HG03175 (cell line): ENCODE measurements around the gene LBR.
A peak's percentile ranks its signal among the peaks of the same experiment; 100 is the strongest.
"Not testable (repeated sequence)": the region's sequence is repeated elsewhere in the genome, so short reads cannot be mapped to it uniquely, and the experiment has no call there.

Experiments used
- ATAC-seq: cut with Tn5 transposase; IDR thresholded peaks from one replicate; pipeline ENCODE4 v1.9.1; 2021; ENCODE audit warnings: mild to moderate bottlenecking, moderate library complexity; ENCODE audit not compliant: unreplicated experiment

LBR gene

DNA sequence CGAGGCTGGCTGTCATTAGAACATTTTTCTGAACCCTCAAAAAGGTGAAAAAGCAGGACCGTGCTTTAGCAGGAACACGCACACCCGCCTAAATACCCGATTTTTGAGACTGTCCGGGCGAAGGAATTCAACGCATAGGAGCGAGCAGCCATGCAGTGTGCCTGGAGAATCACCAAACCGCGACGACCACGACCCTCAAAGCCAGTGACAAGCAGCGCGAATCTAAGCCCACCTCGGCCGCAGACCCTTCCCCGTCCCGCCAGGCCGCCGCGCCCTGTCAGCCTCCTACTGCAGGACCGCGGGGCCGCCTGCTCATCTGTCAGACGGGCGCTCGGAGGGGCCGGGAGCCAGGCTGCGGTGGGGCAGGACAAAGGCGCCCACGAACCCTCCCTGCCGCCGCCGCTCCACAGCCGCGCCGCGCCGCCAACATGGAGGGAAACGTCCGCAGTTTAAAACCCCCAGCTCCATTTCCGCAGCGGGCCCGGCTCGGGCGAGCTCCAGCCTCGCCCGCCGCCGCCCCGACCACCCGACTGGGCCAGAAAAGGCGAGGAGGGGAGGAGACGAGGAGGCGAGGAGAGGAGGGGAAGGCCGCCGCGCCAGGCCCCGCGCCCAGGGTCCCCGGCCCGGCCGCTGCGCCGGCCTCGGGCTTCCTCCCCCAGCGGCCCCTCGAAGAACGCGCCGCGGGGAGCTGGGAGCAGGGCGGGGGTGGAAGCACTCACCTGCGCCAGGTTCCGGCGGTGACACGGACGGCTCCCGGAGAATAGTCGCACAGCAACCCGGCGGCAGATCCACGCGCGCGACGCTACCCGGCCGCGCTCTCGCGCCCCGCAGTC lies at the start of gene LBR:
Gene LBR (minus strand): TSS at position 804 of the 833 bp plus-strand sequence. CDS start 3,963 bp downstream, outside the sequence.
- peak; percentile 32 for ATAC-seq

DNA sequence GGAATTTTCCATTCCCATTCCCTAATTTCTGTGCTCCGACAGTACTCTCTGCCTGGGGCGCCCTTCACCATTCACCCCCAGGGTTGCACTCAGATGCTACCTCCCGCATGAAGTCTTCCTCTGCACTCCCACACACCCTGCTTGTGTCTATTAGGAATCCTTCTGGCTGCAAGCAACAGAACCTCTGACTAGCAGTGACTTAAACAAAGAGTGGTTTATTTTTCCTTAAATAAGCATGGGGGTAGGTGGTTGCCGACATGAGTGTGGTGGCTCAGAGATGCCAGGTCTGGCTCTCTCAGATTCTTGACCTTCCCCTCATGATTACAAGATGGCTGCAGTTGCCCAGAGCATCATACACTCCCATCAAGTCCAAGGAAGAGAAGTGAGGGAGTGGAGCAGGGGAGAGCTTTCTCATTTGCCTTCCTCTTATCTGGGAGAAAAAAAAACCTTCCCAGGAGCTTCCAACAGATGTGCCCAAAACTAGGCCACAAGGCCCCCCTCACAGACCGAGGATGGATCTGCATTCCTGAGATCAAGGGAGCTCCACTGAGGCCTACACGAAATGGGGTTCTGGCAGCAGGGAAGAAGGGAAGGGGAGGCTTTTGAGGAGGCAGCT lies 49.6 kb upstream of the LBR start:
- ATAC-seq = no peak

DNA sequence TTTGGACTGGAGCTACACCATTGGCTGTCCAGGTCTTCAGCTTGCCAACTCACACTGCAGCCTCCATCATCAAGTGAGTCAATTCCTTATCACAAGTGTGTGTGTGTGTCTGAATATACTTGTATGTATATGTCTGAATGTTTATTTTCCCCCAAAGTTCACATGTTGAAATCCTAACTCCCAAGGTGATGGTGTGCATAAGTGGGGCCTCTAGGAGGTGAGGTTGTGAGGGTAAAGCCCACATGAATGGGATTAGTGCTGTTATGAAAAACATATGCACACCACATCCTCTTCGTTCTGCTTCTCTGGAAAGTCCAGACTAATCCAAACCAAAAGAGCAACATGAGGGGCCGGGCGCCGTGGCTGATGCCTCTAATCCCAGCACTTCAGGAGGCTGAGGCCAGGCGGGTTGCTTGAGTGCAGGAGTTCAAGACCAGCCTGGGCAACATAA lies 48.7 kb upstream of the LBR start:
- ATAC-seq = no peak

DNA sequence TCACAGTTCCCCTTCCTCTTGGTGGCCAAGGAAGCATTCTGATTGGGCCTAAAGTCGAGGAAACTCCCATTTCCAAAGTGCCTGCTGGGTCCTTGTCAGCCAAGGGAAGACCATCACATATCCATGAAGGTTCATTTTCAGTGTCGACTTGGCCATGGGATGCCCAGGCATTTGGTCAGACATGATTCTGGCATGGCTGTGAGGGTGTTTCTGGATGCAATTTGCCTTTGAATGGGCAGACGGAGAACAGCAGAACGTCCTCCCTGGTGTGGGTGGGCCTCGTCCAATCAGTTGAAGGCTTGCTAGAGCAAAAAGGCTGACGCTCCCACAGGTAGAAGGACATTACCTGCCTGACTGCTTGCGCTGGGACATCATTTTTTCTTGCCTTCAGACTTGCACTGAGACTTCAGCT lies 48.3 kb upstream of the LBR start:
- ATAC-seq = no peak

DNA sequence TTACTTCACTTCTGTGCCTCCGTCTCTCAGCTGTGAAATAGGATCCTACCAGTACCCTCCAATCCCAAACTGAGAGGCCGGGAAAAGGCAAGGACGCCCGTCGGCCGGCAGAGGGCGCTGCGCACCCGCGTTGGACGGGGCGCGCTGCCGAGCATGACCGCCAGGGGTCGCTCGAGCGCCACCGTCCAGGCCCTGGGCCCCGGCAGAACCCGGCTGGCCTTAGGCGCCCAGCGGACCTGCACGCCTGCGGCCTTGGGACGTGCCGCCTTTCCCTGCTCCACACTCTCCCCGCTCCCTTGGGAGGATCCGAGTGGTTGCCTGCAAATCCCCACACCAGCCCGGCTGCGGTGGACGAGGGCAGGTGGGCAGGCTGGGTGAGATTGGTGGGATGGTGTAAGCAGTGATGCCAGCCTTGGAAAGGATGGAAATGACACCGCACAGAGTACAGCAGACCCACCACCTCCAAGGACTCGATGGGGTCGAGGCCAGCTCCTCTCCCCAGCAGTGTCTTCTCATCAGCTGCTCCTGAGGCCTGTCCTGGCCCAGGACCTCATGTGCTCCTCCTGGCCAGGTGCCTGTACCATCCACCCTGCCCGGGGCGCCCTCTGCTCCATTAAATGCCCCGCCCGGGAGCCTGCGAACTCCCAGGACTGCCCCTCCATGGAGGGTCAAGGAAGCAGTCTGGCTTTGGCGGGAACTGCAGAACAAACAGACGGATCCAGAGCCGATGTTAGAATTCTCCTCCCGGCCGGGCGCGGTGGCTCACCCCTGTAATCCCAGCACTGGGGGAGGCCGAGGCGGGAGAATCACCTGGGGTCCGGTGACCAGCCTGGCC lies 47.4 kb upstream of the LBR start:
- peak; percentile 75 for ATAC-seq

DNA sequence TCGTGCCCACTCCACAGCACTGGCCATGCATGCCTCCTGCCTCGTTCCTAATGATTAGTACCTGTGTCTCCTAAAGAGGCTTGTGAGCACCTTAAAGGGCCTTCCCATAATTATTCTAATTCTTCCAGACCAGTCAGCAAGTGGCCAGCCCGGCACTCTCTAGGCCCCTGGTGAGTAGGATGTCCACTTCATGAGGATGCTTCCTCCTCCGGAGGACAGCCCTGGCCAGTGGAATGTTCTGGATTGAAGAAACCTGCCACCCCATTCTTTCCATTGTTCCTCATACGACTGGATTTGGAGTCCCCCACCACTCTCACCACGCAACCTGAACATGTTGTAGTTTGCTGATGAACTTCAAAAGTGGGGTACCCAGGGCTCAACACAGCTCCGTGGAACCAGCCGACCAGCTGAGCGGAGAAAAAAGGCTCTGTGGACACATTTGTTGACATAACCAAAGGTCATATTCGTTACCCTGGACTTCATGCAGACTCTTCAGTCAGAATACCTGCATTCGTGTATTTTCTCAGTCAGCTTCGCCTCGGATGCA lies 46.7 kb upstream of the LBR start:
- ATAC-seq = peak; percentile 8

DNA sequence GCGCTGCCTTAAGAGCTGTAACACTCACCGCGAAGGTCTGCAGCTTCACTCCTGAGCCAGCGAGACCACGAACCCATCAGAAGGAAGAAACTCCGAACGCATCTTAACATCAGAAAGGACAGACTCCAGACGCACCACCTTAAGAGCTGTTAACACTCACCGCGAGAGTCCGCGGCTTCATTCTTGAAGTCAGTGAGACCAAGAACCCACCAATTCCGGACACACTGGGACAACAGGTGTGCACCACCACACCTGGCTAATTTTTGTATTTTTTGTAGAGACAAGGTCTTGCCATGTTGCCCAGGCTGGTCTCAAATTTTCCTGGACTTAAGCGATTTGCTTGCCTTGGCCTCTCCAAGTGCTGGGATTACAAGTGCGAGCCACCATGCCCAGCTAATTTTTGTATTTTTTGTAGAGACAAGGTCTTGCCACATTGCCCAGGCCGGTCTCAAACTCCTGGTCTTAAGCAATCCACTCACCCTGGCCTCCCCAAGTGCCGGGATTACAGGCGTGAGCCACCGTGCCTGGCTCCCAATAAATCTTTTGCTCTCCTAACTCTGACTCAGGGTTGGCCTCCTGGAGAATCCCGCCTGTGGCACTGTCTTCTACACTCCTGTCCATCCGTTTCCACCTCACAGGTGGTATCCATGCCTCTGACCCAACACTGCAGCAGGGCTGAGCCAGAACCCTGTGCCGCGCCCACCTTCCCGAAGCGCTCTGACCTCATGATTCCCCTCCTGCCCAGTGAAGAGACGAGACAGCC lies 46.0 kb upstream of the LBR start:
- ATAC-seq = not testable (repeated sequence)

DNA sequence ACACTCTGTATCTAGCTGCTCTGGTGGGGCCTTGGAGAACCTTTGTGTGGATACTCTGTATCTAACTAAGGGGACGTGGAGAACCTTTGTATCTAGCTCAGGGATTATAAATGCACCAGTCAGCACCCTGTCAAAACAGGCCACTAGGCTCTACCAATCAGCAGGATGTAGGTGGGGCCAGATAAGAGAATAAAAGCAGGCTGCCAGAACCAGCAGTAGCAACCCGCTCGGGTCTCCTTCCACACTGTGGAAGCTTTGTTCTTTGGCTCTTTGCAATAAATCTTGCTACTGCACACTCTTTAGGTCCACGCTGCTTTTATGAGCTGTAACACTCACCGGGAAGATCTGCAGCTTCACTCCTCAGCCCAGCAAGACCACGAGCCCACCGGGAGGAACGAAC lies 45.4 kb upstream of the LBR start:
- not testable (repeated sequence) for ATAC-seq

DNA sequence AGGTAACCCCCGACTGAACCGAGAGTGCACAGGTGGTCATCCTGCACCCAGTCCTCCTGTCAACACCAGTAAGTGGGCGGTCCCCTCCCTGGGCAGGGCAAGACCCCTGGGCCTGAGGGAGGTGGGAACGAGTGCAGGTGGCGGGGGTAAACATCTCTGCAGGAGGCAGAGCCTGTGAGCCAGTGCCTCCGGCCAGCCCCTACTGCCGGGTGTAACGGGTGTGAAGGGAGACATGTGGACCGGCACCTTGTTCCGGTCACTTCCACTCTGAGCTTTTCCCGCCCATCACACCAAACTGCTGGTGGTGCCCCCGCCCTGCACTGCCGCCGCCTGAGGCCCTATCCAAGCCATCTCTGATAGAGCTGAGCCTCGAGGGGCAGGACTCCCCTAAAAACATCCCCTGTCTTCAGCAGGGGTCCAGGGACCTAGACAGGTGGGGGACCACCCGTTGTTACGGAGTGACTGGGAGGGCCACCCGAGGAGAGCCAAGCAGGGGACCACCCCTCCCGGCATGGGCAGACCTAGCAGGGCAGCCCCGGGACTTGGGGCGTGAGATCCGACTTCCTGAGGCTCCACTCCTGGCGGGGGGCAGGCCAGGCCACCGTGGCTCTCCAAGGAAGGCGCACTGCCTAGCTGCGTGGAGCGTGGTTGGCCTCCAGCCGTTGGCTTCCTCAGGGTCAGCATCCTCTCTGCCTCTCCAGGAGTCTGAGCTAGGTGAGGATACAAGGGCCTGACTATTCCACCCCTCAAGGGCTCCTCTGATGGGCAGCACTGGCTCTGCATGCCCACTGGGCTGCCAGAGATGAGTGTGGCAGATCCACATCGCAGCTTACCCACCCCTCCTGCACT lies 43.8 kb upstream of the LBR start:
- no peak for ATAC-seq

DNA sequence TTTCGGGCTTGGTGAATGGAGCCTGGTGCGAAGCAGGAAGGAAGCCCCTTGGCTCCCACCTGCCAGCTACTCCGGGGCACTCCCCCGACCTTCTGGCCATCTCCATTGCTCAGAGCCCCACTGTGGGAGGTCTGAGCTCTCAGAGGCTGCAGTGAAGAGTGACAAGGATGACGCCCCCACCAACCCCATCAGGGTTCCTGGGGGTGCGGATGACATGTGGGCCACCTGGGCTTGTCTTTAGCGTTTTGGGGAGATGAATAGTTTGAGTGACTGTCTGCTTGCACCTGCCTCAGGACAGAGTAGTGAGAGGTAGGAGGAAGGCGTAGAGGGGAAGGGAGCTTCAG lies 43.2 kb upstream of the LBR start:
- no peak for ATAC-seq

DNA sequence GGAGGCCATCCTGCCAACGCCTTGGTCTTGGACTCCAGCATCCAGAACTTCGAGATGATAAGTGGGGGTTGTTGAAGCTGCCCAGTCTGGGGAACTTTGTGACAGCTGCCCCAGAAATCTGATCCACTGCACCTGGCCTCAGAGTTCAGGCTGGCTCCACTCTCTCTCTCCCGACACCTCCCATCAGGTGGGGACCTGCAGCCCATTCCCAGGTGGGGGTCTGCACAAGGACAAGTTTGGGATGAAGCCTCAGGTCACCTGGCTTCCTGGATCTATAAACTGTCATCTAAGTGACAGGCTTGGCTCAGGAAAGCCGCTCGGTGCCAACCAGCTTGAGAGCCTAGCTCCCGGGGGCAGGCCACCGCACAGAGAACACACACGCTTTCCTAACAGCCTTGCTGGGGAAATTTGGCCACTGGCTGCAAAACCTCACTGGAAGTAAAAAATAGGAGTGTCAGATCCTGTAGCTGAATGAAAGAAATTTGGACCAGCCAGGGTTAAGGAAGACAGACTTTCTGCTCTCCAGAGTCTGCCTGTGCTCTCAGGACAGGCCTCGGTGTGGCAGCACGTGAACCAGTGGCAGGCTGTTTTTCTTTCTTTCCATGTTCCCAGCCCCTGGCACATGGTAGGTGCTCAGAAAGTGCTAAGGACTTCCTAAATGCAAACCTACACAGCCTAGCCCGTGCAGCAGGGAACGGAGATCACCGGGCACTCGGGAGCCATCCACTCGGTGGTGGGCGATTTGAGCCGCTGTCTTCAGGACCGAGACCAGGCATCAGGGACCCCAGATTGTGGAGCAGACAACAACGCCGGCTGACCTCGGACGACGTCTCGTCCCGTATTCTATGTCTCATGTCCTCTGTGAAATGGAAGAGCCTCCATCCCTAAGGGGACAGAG lies 42.6 kb upstream of the LBR start:
- ATAC-seq = no peak

DNA sequence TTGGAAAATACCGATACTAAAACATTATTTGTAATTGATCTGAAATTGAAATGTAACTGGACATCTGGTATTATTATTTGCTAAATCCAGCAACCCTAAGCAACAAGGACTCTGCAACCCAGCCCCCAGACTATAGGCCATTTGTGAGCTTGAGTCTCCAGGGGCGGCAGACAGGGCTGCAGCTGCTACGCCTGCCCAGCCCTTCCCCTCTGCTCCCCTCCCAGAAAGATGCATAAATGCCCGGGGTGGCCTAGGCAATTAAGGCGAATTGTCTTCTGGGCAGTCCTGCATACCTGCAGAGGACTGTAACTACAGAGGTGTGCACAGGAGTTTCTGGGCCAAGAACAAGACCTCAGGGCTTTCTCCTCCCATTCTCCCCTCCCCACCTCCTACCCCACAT lies 41.2 kb upstream of the LBR start:
- ATAC-seq = no peak

DNA sequence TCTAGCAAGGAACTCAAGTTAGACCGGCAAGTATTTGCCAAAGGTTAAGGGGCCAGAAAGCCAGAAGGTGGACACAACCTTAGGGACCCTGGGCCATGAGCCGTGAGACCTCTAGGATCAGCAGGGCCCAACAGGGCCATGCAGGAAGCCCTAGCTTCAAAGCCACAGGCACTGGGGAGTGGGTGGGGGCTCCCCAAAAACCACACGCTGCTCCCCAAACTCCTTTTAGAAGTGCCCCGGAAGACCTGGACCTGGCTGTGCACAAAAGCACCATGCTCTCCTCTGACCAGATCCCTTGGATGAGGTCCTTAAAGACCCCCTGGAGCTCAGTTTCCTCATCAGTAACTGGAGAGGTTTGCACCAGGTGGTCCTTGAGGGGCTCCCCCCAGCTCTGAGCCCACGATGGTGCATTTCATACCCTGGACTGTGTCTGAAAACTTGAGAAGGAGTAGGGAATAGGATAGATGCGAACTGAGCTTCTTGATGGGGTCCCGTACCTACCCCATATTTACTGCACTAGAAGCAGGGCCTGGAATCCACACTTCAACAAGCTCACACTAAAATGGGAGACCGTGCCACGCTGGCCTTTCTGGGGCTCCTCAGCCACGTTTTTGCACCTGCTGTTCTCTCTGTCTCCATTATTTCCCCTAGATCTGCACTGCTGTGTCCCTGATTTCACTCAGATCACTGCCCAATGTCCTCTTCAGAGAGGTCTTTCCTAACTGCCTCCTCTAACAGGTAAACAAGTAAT lies 40.6 kb upstream of the LBR start:
- no peak for ATAC-seq

DNA sequence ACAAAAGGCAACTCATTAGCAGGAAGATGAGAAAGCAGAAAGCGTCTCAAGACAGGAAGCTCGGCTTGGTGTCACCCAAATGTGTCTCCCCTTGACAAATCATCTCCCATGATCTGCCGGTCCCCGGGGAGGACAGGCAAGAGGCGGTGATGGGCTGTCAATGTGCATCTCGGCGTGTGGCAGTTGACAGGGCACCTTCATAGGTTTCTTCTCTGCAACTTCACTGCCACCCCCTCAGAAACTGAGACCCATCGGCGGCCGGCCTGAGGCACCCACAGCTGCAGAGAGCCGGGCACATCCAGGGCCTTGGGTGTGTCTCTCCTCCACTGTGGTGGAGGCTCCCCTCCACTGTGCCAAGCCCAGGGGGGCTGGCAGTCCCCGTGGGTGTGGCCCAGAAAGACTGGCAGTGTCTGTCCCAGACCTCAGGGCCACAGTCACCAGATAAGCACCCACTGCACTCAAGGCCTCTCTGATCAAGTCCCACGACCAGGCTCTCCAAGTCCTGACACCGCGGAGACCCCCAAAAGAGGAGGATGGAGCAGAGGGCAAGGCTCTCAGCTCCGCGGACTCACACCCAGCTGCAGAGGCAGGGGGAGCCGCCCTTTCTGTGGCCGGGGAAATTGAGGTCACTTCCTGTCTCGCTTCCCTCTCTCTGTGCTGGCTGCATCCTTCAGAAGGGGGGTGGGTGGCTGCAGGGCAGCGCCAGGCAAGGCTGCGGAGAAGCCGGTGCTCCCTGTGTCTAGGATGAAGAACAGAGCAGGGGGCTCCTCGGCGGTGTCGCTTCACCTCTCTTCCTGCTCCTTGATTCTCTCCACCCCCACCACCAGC lies 39.6 kb upstream of the LBR start:
- peak; percentile 95 for ATAC-seq

DNA sequence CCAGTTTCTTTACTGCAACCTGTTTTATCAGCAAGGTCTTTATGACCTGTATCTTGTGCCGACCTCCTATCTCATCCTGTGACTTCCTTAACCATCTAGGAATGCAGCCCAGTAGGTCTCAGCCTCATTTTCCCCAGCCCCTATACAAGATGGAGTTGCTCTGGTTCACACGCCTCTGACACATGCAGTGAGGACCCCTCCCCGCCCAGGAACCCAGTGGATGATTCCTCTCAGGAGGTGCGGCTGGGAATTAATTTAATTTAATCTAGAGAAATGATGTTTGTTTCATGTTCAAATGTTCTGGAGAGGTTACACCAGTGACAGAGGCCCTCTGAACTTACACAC lies 39.0 kb upstream of the LBR start:
- ATAC-seq = no peak

DNA sequence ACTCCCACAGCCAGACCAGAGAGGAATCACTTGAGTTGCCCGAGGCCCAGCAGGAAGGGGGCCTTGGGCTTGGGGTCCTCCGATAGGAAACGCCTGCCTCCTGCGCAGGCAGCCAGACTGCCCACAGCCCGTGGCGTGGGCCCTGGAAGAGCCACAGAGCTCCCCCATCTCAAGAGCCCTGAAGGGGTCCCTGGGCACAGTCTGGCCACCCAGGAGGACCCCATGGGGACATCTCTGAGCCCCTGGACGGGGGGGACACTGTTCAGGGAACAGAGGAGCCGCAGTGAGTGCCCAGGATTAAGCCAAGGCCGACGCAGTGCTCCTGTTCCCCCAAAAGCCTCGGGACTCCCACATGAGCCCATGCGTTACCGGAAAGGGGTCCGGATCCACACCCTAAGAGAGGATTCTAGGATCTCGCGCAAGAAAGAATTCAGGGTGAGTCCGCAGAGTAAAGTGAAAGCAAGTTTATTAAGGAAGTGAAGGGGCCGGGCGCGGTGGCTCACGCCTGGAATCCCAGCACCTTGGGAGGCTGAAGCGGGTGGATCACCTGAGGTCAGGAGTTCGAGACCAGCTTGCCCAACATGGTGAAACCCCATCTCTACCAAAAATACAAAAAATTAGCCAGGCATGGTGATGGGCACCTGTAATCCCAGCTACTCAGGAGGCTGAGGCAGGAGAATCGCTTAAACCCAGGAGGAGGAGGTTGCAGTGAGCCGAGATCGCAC lies 38.1 kb upstream of the LBR start:
- ATAC-seq = no peak
